VCaP (cell line): ENCODE measurements around the gene PTPRQ.

Experiments
- H3K27ac ChIP-seq: fragments of 450-650 bp; 2 replicates; pipeline ENCODE4 v1.5.1; 2017
- TF ChIP-seq, protein P1 (sequence below): fragments of 450-650 bp; conservative IDR thresholded peaks from 2 replicates; pipeline ENCODE4 v1.5.1; 2017; ENCODE audit warnings: mild to moderate bottlenecking, moderate library complexity

Gene PTPRQ

DNA sequence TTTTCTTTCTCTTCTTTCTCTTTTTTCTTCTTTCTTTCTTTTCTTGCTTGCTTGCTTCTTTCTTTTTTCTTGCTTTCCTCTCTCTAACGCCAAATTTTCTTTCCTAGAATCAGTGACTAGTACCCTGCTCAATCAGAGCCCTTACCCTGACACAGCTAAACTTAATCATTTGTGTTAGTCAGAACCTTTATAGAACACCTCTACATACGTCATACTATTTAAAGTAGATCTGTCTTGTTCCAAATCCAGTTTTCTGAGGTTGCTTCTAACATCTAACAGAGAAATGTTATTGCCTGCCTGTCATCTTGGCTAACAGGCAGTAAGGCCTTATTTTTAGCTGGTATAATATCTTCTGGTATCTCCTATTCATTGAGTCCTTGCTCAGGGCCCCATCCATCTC lies 197.9 kb downstream of the PTPRQ start:
- TF ChIP-seq, protein P1, sequence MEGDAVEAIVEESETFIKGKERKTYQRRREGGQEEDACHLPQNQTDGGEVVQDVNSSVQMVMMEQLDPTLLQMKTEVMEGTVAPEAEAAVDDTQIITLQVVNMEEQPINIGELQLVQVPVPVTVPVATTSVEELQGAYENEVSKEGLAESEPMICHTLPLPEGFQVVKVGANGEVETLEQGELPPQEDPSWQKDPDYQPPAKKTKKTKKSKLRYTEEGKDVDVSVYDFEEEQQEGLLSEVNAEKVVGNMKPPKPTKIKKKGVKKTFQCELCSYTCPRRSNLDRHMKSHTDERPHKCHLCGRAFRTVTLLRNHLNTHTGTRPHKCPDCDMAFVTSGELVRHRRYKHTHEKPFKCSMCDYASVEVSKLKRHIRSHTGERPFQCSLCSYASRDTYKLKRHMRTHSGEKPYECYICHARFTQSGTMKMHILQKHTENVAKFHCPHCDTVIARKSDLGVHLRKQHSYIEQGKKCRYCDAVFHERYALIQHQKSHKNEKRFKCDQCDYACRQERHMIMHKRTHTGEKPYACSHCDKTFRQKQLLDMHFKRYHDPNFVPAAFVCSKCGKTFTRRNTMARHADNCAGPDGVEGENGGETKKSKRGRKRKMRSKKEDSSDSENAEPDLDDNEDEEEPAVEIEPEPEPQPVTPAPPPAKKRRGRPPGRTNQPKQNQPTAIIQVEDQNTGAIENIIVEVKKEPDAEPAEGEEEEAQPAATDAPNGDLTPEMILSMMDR: no peak
- H3K27ac ChIP-seq: no peak overlapping the region

DNA sequence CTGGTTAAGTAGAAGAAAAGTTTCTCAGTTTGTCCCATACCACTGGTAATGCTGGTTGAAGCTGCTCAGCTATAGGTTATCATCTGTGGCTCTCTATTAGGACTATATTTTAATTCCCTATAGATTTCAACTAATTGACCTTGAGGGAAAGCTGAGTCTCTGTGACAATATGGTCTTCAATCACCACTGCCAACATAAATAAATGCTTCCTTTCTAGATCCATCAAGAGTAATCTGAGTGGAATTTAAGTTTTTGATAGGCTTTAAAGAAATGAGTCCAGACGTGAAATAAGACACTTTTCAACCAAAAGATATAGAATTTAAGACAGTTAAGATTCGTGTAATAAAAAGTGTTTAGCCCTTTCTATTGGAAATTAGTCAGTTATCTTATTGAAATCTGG lies 199.9 kb downstream of the PTPRQ start:
- TF ChIP-seq, protein P1: no peak
- H3K27ac ChIP-seq: no peak overlapping the region

DNA sequence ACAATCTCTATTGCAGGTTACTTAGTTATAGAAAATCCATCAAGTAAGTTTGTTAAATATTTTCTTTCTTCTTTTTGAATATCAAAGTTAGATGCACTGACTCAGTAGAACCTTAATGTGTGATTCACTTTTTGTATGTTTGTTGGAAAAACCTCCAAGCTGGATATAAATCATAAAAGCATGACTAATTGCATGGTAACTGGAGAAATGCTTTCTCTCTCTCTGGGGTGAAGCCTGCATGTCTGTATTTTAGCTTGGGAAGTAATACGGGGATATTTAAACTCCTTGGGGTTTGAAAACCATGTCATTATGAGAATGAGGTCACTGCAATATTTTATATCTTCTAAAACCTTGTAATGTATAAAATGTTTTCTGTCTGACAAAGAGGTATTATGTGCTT lies 204.8 kb downstream of the PTPRQ start:
- TF ChIP-seq, protein P1: no peak
- no peak overlapping the region for H3K27ac ChIP-seq

DNA sequence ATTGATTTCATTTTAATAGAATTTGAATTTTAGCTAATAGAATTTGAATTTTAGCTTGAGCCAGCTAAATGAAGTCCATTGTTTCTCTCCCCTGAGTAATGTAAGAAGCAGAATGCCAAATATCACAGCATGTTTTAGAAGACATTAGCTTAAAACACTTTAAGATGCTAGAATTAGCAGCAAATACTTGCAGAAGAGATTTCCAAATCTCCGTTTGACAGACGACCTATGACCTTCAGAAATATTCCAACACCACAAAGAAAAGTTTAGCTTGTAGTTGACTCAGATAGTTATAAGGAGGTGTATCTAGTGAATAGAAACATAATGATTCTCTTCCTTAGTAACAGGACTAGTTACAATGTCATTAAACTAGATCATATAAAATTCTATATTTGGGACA lies 211.7 kb downstream of the PTPRQ start:
- TF ChIP-seq, protein P1: no peak
- H3K27ac ChIP-seq: no peak overlapping the region

- TF ChIP-seq, protein P1: no peak
- H3K27ac ChIP-seq: no peak overlapping the region
Measured at GRCh38 chr12:80659512-80660063, 215.6 kb downstream of the PTPRQ start.

- TF ChIP-seq, protein P1: no peak
- no peak overlapping the region for H3K27ac ChIP-seq
Measured at GRCh38 chr12:80662586-80662985, 218.6 kb downstream of the PTPRQ start.

- TF ChIP-seq, protein P1: no peak
- H3K27ac ChIP-seq: no peak overlapping the region
Measured at GRCh38 chr12:80670214-80670613, 226.2 kb downstream of the PTPRQ start.
